ENCODE data around the gene CSTF3. TPM values are rescaled to one million over a fixed set of nuclear protein-coding genes. Genes with fewer than 3 reads are reported as not detected.

The CSTF3 gene
- total RNA-seq, 1 donor from 2014 or later = 28.5 TPM

DNA sequence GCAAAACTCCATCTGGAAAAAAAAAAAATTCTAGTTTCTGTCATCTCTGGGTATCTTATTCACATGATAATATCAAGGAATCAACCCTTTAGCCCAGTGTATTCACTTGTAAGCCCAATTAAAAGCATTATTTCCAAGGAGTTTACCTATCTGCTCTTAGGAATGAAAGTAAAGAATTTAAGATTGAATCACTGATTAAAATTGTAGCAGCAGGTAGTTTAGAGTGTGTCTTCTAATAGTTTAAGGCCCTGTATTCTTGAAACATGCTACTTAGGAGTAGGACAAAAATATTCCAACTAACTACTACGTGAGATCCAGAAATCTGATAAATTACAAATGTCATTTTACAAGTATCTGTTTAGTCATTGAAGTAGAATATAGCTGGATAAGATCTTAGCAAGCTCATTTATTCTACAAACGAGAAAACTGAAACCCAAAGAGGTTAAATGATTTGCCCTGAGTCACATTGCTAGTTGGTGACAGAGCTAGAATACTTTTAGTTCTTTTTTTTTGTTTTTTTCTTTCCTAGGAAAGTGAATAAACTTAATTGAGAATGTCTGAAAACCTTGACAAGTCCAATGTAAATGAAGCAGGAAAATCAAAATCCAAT is 118.0 kb downstream of the CSTF3 start:
- no peak for DNase-seq (ENCODE audit: low read depth)

GRCh38 chr11:33040862-33041453 is 120.3 kb downstream of the CSTF3 start:
- no peak for DNase-seq (ENCODE audit: low read depth)

- DNase-seq (ENCODE audit: low read depth) = peak; percentile 52
Measured at GRCh38 chr11:33040033-33040861, 121.0 kb downstream of the CSTF3 start.

DNA sequence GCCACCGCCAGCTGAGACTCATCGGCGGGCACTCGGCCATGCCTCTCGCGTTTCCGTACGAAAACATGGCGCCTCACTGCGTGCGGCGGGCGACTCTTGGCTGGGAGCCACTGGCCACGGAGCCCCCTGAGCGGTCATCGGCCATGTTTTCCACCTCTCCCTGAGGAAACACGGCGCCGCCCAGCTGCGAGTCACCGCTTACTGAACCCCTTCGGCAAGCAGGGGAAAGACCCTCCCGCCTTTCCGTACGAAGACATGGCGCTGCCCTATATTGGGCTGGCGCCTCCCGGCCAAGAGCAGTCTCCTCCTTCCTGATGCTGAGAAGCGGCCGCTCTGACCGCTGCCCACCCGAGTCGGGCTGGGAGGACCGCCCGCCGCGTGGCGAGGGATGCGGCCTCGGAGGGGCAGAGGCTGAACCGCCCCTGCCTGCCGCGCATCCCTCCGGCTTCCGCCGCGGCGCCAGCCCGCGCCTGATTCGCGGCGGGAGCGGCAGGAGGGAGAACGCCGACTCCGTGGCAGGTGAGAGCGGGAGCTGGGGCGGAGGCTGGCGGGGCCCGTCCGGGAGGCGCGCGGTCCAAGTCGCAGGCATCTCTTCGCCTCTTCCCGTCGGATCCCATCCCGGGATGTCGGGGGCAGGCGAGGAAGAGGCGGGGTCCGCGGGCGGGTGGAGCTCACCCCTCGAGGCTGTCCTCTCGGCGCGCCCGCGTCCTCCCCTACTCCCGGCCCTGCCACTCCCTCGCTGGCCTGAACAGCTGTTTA is 121.8 kb downstream of the CSTF3 start, which contains the start of gene TCP11L1:
TCP11L1 (plus strand) TSS at position 299 of the 759 bp plus-strand sequence. CDS start 4,202 bp downstream, outside the sequence.
- peak; percentile 95 for DNase-seq (ENCODE audit: low read depth)

- DNase-seq (ENCODE audit: low read depth) = no peak
Measured at GRCh38 chr11:33035011-33035410, 126.3 kb downstream of the CSTF3 start.

Other genes starting within 250 kb of the CSTF3 start
- gene DEPDC7, start 145.6 kb downstream of the CSTF3 start, total RNA-seq = 20.6 and 21.1 TPM in 2 replicates
- 20.3 and 40.2 TPM in 2 replicates for gene TCP11L1, start 121.9 kb downstream of the CSTF3 start, total RNA-seq
- gene HIPK3, start 95.9 kb upstream of the CSTF3 start, total RNA-seq = 166 and 185 TPM in 2 replicates
- 1.1 and 1.4 TPM in 2 replicates for gene KIAA1549L, start 214.6 kb upstream of the CSTF3 start, total RNA-seq